Activated CD8-positive, alpha-beta memory T cell treated with anti-CD3 and anti-CD28 coated beads, Interleukin-2, amount 10 ng/mL, durations not matched to agents 7 days and 5 days (primary cell): Measurements from ENCODE around the gene CUBN. TPM values are rescaled to one million over a fixed set of nuclear protein-coding genes. Genes with fewer than 3 reads are reported as not detected.

ENCODE experiments used
- ATAC-seq: fragments of 150-1000 bp; cut with Tn5 transposase; one replicate; pipeline ENCODE4 v1.10.0; 2021; ENCODE audit warnings: moderate library complexity
- CTCF ChIA-PET: fragments of 350-600 bp; sonication (Branson Sonifier 250); formaldehyde crosslinking; loops from one replicate; lab custom pipeline; 2021; ENCODE audit warnings: antibody characterized with exemption; lab: Charles Lee
- DNase-seq: peaks from one replicate; pipeline ENCODE4 v3.0.0-alpha.2; 2020
- H3K27ac Mint-ChIP-seq: one replicate; pipeline ENCODE4 v1.8.0; 2021; ENCODE audit warnings: mild to moderate bottlenecking, mixed read lengths
- H3K27me3 Mint-ChIP-seq: one replicate; pipeline ENCODE4 v1.8.0; 2021; ENCODE audit warnings: mixed read lengths
- H3K36me3 Mint-ChIP-seq: one replicate; pipeline ENCODE4 v1.8.0; 2021; ENCODE audit warnings: mild to moderate bottlenecking, mixed read lengths
- H3K4me1 Mint-ChIP-seq: one replicate; pipeline ENCODE4 v1.8.0; 2021; ENCODE audit warnings: mixed read lengths
- H3K4me3 Mint-ChIP-seq: one replicate; pipeline ENCODE4 v1.8.0; 2021; ENCODE audit warnings: mild to moderate bottlenecking, moderate library complexity, mixed read lengths
- H3K9me3 Mint-ChIP-seq: one replicate; pipeline ENCODE4 v1.8.0; 2022; ENCODE audit warnings: low read depth, mixed read lengths
- total RNA-seq, 2 experiments: library from RNA; stranded (reverse); gene quantifications; one replicate each; pipeline ENCODE4 v1.2.3, GENCODE V29; 2021

CUBN gene
- total RNA-seq, 2 experiments from 2014 or later, result 0.56 to 1.1 TPM

DNA sequence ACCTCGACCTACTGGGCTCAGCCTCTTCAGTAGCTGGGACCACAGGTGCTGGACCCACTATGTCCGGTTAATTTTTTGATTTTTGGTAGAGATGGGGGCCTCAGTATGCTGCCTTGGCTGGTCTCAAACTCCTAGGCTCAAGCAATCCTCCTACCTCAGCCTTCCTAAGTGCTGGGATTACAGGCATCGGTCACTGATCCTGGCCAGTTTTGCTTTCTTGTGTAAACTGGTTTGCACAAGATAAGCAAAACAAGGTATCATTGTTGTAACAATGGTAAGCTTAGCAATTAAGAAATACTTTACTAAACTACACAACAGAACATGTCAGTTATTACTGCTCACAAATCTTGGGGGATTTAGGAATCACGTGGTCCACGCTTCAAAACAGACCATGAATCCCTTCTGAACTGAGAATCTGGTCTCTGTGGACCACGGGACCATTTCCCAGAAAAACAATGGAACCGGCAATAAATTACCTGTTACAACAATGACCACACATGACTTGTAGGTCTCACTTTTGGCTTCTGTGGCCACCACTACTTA, 349.2 kb downstream of the CUBN start:
- no peak for DNase-seq
- no peak overlapping the region for H3K27ac Mint-ChIP-seq
- no peaks in the 10 kb centered on the region for H3K27me3 Mint-ChIP-seq
- CTCF ChIA-PET, result interaction anchor here (1.1 kb wide), 1 partner anchor 15 kb away, joined by 3 read pairs; no protein-coding TSS in a partner anchor
- no peak for ATAC-seq
- peaks cover 14% of the 10 kb centered on the region for H3K36me3 Mint-ChIP-seq
- peaks cover 18% of the 10 kb centered on the region for H3K4me1 Mint-ChIP-seq
- no peak overlapping the region for H3K4me3 Mint-ChIP-seq
- peaks cover 2% of the 10 kb centered on the region for H3K9me3 Mint-ChIP-seq

- H3K4me1 Mint-ChIP-seq, result peaks cover 18% of the 10 kb centered on the region
- H3K9me3 Mint-ChIP-seq, result no peaks in the 10 kb centered on the region
- H3K36me3 Mint-ChIP-seq, result peaks cover 10% of the 10 kb centered on the region
- no peak overlapping the region for H3K4me3 Mint-ChIP-seq
- CTCF ChIA-PET, result interaction anchor here (0.7 kb wide), 1 partner anchor 259 kb away, joined by 3 read pairs; no protein-coding TSS in a partner anchor
- ATAC-seq, result peak; percentile 23
- no peaks in the 10 kb centered on the region for H3K27me3 Mint-ChIP-seq
- H3K27ac Mint-ChIP-seq, result no peak overlapping the region
- DNase-seq, result peak; percentile 49
Measured at GRCh38 chr10:16779384-16779915, 350.2 kb downstream of the CUBN start.

DNA sequence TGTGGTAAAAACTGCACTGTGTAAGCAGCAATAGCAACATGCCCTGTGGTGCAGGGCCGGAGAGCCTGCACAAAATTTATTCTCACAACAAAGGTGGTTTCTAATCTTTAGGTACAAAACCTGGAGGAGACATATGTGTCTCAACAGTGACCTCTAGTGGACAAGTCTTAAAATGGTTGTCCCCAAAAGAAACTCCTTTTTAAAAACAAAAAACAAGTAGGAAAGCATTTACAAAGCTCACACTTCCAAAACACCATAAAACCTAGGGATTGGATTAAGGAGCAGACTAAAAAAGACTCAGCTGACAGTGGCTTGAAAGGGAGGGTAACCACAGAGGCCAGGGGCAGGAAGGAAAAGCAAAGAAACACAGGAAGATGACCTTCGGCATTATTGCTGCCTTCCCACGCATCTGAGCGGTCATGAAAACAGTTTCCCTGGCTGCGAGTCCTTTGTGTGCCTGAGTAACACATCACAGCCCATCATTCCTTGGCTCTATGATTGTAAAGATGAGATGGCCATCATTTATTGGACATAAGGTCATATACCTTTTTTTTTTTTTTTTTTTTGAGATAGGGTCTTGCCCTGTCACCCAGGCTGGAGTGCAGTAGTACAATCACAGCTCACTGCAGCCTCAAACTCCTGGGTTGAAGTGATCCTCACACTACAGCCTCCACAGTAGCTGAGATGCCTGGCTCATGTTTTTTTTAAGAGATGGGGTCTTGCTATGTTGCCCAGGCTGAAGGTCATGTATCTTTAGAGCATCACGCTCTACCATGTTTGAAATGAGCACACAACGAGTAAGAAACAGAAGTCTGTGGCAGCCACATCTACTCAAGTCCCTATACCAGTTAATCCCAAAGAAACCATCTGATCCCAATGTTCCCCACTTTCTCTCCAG, 351.9 kb downstream of the CUBN start:
- no peak overlapping the region for H3K4me3 Mint-ChIP-seq

DNA sequence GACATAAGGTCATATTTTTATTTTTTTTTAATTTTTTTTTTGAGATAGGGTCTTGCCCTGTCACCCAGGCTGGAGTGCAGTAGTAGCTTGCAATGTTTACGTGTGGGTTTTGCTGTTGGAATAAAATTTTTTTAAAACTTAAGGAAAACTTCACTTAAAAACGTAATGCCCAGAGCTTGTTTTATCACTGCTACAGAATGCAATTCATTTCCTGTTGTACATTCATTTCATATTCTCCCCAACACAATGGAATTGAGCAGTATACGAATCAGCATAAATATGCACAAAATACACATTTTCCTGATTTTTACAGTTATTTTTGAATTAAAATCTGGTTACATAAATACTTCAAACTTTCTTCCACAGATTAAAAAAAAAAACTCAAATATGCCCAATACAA, 352.7 kb downstream of the CUBN start:
- CTCF ChIA-PET, result interaction anchor here (1.0 to 3.3 kb wide), 6 partner anchors 9 to 898 kb away, joined by 3 to 11 read pairs (median 4); no protein-coding TSS in a partner anchor
- Mint-ChIP-seq H3K4me3 (no peak overlapping the region), H3K27me3 (no peaks in the 10 kb centered on the region), H3K27ac (no peak overlapping the region), H3K9me3 (no peaks in the 10 kb centered on the region), H3K4me1 (peaks cover 21% of the 10 kb centered on the region), H3K36me3 (peaks cover 8% of the 10 kb centered on the region)
- no peak for ATAC-seq
- no peak for DNase-seq

More for the DNA sequence above, 351.9 kb downstream of the CUBN start:
- Mint-ChIP-seq H3K9me3 (no peaks in the 10 kb centered on the region), H3K27ac (peak overlapping the region; percentile 57), H3K36me3 (peaks cover 8% of the 10 kb centered on the region), H3K27me3 (no peaks in the 10 kb centered on the region), H3K4me1 (peaks cover 18% of the 10 kb centered on the region)
- CTCF ChIA-PET, result interaction anchor here (1.0 to 3.3 kb wide), 7 partner anchors 9 to 898 kb away, joined by 3 to 11 read pairs (median 3); partner anchors contain the start of gene RSU1
- DNase-seq (no peak), ATAC-seq (no peak)

Other genes starting within 250 kb of the CUBN start
- 1 to 10 TPM; 7.7 to 9.2 TPM for gene TRDMT1, start 71.9 kb upstream of the CUBN start, total RNA-seq
- 1,000 to 10,000 TPM; 1,771 to 2,143 TPM for gene VIM, start 98.4 kb upstream of the CUBN start, total RNA-seq